RWPE1 (cell line): Measurements from ENCODE around the gene LRMDA.

ENCODE experiments used
- CTCF ChIA-PET: fragments of 350-600 bp; sonication (Branson Sonifier 250); formaldehyde crosslinking; extraction: SDS; loops from one replicate; lab custom pipeline; 2021; lab: Yijun Ruan, JAX
- POLR2A ChIA-PET: fragments of 400-600 bp; formaldehyde crosslinking; extraction: SDS; loops from one replicate; lab custom pipeline; 2020; ENCODE audit warnings: antibody characterized with exemption; ENCODE audit not compliant: low non-redundant PET; lab: Yijun Ruan, JAX
- DNase-seq: peaks from one replicate; pipeline ENCODE4 v3.0.0; 2012; ENCODE audit warnings: low spot score
- H3K27ac ChIP-seq: fragments of 450-650 bp; 2 replicates; pipeline ENCODE4 v1.5.1; 2017
- TF ChIP-seq, protein P1 (sequence below): fragments of 450-650 bp; conservative IDR thresholded peaks from 2 replicates; pipeline ENCODE4 v1.5.1; 2017; ENCODE audit warnings: low read depth, mild to moderate bottlenecking

LRMDA gene

DNA sequence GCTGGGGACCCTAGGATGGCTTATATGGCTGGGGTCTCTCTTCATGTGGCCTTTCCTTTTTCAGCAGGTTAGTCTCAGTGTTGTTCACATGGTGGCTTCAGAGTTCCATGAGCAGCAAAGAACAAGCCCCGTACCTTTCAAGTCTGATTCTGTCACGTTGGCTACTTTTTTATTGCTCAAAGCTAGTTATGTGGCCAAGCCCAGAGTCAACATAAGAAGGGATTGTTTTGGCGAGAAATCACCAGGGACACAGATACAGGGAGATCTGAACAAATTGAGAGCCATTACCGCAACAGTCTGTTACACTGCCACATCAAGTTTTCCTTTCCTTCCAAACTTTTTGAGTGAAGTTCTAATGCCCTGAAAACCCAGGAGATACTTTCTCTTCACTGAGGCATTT is 770.5 kb downstream of the LRMDA start:
- ChIA-PET CTCF (no interaction called here), POLR2A (interaction anchor here (0.5 kb wide), 1 partner anchor 792 kb away, joined by 3 read pairs; no protein-coding TSS in a partner anchor)
- no peak overlapping the region for H3K27ac ChIP-seq
- no peak for DNase-seq
- TF ChIP-seq, protein P1, sequence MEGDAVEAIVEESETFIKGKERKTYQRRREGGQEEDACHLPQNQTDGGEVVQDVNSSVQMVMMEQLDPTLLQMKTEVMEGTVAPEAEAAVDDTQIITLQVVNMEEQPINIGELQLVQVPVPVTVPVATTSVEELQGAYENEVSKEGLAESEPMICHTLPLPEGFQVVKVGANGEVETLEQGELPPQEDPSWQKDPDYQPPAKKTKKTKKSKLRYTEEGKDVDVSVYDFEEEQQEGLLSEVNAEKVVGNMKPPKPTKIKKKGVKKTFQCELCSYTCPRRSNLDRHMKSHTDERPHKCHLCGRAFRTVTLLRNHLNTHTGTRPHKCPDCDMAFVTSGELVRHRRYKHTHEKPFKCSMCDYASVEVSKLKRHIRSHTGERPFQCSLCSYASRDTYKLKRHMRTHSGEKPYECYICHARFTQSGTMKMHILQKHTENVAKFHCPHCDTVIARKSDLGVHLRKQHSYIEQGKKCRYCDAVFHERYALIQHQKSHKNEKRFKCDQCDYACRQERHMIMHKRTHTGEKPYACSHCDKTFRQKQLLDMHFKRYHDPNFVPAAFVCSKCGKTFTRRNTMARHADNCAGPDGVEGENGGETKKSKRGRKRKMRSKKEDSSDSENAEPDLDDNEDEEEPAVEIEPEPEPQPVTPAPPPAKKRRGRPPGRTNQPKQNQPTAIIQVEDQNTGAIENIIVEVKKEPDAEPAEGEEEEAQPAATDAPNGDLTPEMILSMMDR, result no peak

DNA sequence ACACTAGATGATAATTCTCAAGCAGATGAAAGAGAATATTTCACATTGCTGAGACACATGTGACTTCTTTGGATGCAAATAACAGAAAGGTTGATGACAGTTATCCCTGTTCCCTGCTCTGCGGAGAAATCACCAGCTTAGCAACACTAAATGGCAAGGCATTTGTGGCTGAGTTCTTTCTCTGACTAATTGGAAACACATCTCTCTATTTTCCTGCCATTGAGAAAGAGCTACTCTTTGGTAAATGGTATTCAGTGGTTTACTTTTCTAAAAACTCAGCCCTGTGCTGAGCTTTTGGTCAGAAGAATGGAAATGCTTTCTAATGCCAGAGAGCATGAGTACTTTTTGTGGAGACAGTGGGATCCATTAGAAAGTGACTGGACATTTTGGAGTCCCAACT is 771.4 kb downstream of the LRMDA start:
- CTCF ChIA-PET, result no interaction called here
- no peak for DNase-seq
- POLR2A ChIA-PET, result no interaction called here
- TF ChIP-seq, protein P1, result no peak
- H3K27ac ChIP-seq, result no peak overlapping the region

DNA sequence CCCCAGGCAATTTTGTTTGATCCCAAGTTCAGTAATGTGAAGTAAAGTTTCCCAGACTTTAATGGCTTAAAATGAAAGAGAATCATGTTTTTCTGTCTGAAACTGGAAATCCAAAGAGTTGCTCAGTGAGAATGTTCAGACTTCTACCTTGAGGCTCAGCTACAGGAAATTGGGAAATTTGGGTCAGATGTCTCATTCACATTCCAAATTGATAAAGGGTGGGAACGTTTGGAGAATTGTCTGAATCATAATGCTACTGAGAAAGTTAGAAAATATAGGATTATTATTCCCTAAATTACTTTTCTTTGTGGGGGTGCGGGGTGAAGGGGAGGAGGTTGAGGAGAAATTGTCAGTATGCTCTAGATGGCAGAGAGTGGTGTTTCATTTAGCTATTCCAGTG is 773.9 kb downstream of the LRMDA start:
- POLR2A ChIA-PET, result no interaction called here
- no peak overlapping the region for H3K27ac ChIP-seq
- no peak for DNase-seq
- CTCF ChIA-PET, result interaction anchor here (0.9 kb wide), 1 partner anchor 12 kb away, joined by 4 read pairs; no protein-coding TSS in a partner anchor
- TF ChIP-seq, protein P1, result no peak

DNA sequence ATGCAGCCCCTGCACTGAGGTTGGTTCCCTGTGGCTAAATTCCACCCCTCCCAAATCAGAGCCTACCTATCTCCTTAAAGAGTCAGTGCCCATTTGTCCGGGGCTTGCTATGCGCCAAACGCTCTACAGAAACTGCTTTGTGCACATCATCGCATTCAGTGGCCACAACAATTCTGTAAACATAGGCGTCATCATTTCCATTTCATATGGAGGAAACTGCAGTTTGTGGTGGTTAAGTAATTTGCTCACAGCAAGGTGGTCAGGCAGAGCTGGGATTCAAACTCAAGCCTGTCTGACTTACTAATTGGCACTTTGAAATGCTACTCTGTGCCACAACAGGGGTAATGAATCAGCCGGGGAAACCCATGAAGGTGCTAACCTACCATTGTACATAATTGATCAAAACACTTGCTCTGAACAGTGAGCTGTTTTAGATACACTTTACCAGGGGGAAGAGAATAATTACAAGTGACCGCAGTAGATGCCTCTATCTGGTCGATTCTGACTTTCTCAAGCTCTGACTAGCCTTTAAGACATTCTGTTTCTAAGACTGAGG is 775.5 kb downstream of the LRMDA start:
- CTCF ChIA-PET, result interaction anchor here (0.6 kb wide), 2 partner anchors 123 to 185 kb away, joined by 3 read pairs; no protein-coding TSS in a partner anchor
- no peak overlapping the region for H3K27ac ChIP-seq
- POLR2A ChIA-PET, result no interaction called here
- TF ChIP-seq, protein P1, result no peak
- no peak for DNase-seq

DNA sequence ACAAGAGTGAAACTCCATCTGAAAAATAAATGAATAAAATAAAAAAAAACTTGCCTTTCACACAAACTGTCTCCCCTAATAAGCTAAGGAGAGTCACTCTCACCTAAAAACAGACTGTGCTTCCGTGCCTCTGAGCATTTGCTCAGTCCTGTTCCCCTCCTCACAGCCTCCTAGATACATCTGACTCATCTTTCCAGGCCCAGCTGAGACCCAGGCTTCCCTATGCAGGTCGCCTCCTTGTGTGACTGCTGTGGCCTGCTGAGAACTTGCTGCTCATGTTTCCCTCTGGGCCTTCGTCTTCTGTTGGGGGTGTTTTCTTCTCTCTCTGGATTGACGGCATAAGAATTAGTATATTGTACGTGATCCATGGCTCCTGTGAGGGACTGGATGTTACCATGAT is 777.7 kb downstream of the LRMDA start:
- TF ChIP-seq, protein P1, result no peak
- ChIA-PET POLR2A (no interaction called here), CTCF (no interaction called here)
- H3K27ac ChIP-seq, result no peak overlapping the region
- DNase-seq, result no peak

DNA sequence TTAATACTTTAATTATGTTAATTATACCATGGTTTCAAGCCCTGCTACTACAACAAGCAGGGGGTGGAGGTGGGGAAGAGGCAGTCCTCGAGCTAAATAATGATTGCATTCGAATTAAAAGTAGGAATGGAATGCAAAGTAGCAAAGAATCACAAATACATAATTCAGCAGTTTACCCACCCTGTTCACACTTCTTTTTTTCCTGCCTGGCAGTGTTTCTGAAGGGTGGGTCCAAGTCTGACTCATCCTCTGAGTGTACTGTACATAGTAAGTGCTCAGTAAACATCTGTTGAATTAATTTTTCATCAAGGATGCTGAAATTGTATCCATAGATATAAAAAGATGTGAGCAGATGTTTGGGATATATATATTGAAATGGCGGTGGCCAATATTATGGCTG is 778.8 kb downstream of the LRMDA start:
- CTCF ChIA-PET, result no interaction called here
- TF ChIP-seq, protein P1, result no peak
- no peak overlapping the region for H3K27ac ChIP-seq
- no peak for DNase-seq
- POLR2A ChIA-PET, result no interaction called here
